PFSK-1 (cell line): ENCODE measurements around the gene HOXD12.

Source experiments
- FOXP2 ChIP-seq: optimal IDR thresholded peaks from 2 replicates; pipeline ENCODE3; 2011; ENCODE audit warnings: borderline replicate concordance, control low read depth, inconsistent platforms; ENCODE audit not compliant: insufficient read depth; ENCODE audit errors: extremely low read length, extremely low read depth
- POLR2AphosphoS5 ChIP-seq: IDR thresholded peaks from 2 replicates; pipeline ENCODE4 v1.6.1; 2012; ENCODE audit warnings: low read depth, mild to moderate bottlenecking, control low read depth, low read length, moderate library complexity
- REST ChIP-seq, 2 experiments: IDR thresholded peaks; 2 replicates each; pipeline versions ENCODE4 v1.6.1 to v1.8.0; 2011 to 2012; ENCODE audit warnings: low read depth in 2 of 2, low read length in 2 of 2, control low read depth in 1 of 2, inconsistent platforms in 1 of 2, mild to moderate bottlenecking in 1 of 2, moderate library complexity in 1 of 2; ENCODE audit not compliant: insufficient read depth in 1 of 2
- SIN3A ChIP-seq: IDR thresholded peaks from 2 replicates; pipeline ENCODE4 v1.6.1; 2012; ENCODE audit warnings: mild to moderate bottlenecking, low read length, moderate library complexity, borderline replicate concordance; ENCODE audit not compliant: insufficient read depth
- TAF1 ChIP-seq: IDR thresholded peaks from 2 replicates; pipeline ENCODE4 v1.6.1; 2012; ENCODE audit warnings: low read length, control low read depth, borderline replicate concordance; ENCODE audit not compliant: insufficient read depth

The HOXD12 gene

GRCh38 chr2:176124947-176125771 is 25.6 kb downstream of the HOXD12 start:
- TF ChIP-seq SIN3A (no peak), FOXP2 (no peak), POLR2AphosphoS5 (no peak), TAF1 (no peak), REST (IDR thresholded peaks at IDR 0.05; ENCODE audit: insufficient read depth in 1 of 2, low read depth in 2 of 2, low read length in 2 of 2) (no peak)

- TF ChIP-seq FOXP2: no peak
- no peak for TF ChIP-seq POLR2AphosphoS5
- no peak for TF ChIP-seq SIN3A
- no peak for TF ChIP-seq REST (IDR thresholded peaks at IDR 0.05; ENCODE audit: insufficient read depth in 1 of 2, low read depth in 2 of 2, low read length in 2 of 2)
- no peak for TF ChIP-seq TAF1
These were observed 26.1 kb downstream of the HOXD12 start for GRCh38 chr2:176125772-176126054.

GRCh38 chr2:176126929-176127773 is 27.6 kb downstream of the HOXD12 start:
- TF ChIP-seq POLR2AphosphoS5: no peak
- TF ChIP-seq FOXP2: no peak
- TF ChIP-seq TAF1: no peak
- no peak for TF ChIP-seq REST (IDR thresholded peaks at IDR 0.05; ENCODE audit: insufficient read depth in 1 of 2, low read depth in 2 of 2, low read length in 2 of 2)
- no peak for TF ChIP-seq SIN3A

- TF ChIP-seq TAF1 (no peak), POLR2AphosphoS5 (no peak), SIN3A (no peak), FOXP2 (no peak), REST (IDR thresholded peaks at IDR 0.05; ENCODE audit: insufficient read depth in 1 of 2, low read depth in 2 of 2, low read length in 2 of 2) (no peak)
These were observed 28.1 kb downstream of the HOXD12 start for GRCh38 chr2:176127774-176128072.
